Stomach (tissue), 4 donors: ENCODE measurements around the gene RNU6-9.

Experiments used
- POLR2AphosphoS5 ChIP-seq, 3 donors: sonication (generic); formaldehyde crosslinking; IDR thresholded peaks; one replicate each; pipeline ENCODE4 v1.6.1; 2016; ENCODE audit warnings: antibody characterized with exemption in 3 of 3
- TF ChIP-seq, protein P1 (sequence below), 7 experiments: fragments of 450-650 bp in 4 of 7; fragments of 200-600 bp in 3 of 7; sonication (generic) in 3 of 7; IDR thresholded peaks; one replicate each; pipeline ENCODE4 v1.5.1; 2016 to 2019; ENCODE audit warnings: antibody characterized with exemption in 7 of 7, control low read depth in 2 of 7, mild to moderate bottlenecking in 1 of 7

DNA sequence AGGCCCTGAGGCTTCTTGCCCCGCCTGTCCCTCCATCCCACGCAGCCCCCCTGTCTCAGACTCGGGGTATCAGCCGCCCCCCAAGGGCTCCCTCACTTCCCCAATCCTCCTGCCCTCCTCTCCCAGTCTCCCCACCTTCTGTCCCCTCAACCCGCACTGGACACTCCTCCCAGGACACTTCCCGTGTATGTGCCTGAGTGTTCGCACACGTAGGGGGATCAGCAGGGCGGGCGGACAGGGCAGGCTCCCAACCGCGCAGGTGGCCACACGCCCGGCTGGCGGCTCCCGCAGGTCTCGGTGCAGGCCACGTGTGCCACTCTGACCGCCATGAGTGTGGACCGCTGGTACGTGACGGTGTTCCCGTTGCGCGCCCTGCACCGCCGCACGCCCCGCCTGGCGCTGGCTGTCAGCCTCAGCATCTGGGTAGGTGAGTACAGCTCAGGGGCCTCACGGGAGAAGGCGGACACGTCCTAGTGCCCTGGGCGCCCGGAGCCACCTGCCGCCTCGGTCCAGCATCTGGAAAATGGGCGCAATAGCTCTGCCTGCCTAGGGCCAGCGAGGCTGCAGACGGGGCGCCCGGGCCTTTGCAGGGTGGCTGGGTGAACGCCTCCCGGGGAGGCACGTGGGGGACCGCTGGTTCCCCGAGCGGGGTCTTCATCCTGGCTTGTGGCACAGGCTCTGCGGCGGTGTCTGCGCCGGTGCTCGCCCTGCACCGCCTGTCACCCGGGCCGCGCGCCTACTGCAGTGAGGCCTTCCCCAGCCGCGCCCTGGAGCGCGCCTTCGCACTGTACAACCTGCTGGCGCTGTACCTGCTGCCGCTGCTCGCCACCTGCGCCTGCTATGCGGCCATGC lies 26.1 kb downstream of the RNU6-9 start:
- TF ChIP-seq, protein P1, sequence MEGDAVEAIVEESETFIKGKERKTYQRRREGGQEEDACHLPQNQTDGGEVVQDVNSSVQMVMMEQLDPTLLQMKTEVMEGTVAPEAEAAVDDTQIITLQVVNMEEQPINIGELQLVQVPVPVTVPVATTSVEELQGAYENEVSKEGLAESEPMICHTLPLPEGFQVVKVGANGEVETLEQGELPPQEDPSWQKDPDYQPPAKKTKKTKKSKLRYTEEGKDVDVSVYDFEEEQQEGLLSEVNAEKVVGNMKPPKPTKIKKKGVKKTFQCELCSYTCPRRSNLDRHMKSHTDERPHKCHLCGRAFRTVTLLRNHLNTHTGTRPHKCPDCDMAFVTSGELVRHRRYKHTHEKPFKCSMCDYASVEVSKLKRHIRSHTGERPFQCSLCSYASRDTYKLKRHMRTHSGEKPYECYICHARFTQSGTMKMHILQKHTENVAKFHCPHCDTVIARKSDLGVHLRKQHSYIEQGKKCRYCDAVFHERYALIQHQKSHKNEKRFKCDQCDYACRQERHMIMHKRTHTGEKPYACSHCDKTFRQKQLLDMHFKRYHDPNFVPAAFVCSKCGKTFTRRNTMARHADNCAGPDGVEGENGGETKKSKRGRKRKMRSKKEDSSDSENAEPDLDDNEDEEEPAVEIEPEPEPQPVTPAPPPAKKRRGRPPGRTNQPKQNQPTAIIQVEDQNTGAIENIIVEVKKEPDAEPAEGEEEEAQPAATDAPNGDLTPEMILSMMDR (IDR thresholded peaks at IDR 0.05): no peak
- TF ChIP-seq POLR2AphosphoS5 (IDR thresholded peaks at IDR 0.05): no peak
